Mammary epithelial cell (primary cell): ENCODE data around the gene SH3BP1.

Source experiments
- CTCF ChIP-seq, 2 donors: IDR thresholded peaks in 1 of 2; conservative IDR thresholded peaks in 1 of 2; 2 replicates each; pipeline ENCODE4 v1.5.1; 2011 to 2012; ENCODE audit warnings: inconsistent platforms in 2 of 2, low read length in 2 of 2, mild to moderate bottlenecking in 2 of 2, control low read depth in 1 of 2, low read depth in 1 of 2; ENCODE audit not compliant: insufficient read depth in 1 of 2; ENCODE audit errors: extremely low read depth in 1 of 2
- EZH2 ChIP-seq: IDR thresholded peaks from 2 replicates; pipeline ENCODE4 v1.6.1; 2012; ENCODE audit warnings: low read length, inconsistent platforms, borderline replicate concordance

GRCh38 chr22:37608477-37609239 lies 30.8 kb upstream of the SH3BP1 start, which contains the start of gene GGA1:
- TF ChIP-seq CTCF (conservative IDR thresholded peaks at IDR 0.05 in 1 of 2, IDR thresholded peaks at IDR 0.05 in 1 of 2; ENCODE audit: extremely low read depth in 1 of 2, insufficient read depth in 1 of 2, low read depth in 1 of 2, low read length in 2 of 2) (no peak), EZH2 (no peak)
